HFFc6 (cell line): Measurements from ENCODE around the gene RBM39. TPM values are rescaled to one million over a fixed set of nuclear protein-coding genes. Genes with fewer than 3 reads are reported as not detected.

ENCODE experiments used
- DNase-seq: peaks from one replicate; pipeline ENCODE4 v3.0.0-alpha.2; 2018
- H3K27ac Mint-ChIP-seq: 2 replicates; pipeline ENCODE4 v1.8.0; 2020; ENCODE audit warnings: mild to moderate bottlenecking, mixed read lengths
- H3K27me3 Mint-ChIP-seq: 2 replicates; pipeline ENCODE4 v1.8.0; 2021; ENCODE audit warnings: mild to moderate bottlenecking, moderate library complexity, mixed read lengths; ENCODE audit not compliant: insufficient read depth
- H3K36me3 Mint-ChIP-seq: 2 replicates; pipeline ENCODE4 v1.8.0; 2021; ENCODE audit warnings: low read depth, mixed read lengths
- H3K4me1 Mint-ChIP-seq: 2 replicates; pipeline ENCODE4 v1.8.0; 2020; ENCODE audit warnings: low read depth, mixed read lengths
- H3K4me3 Mint-ChIP-seq: 2 replicates; pipeline ENCODE4 v1.8.0; 2020; ENCODE audit warnings: mild to moderate bottlenecking, moderate library complexity, mixed read lengths
- H3K9me3 Mint-ChIP-seq: 2 replicates; pipeline ENCODE4 v1.8.0; 2020; ENCODE audit warnings: mild to moderate bottlenecking, mixed read lengths
- total RNA-seq, 6 experiments: library from RNA; stranded (reverse); fragmentation: NEBNext Ultra II Directional; extraction: Animal tissue kit (Norgen Biotek cat#: 25700); gene quantifications; 2 replicates in 1 of 6; 3 replicates in 5 of 6; pipeline ENCODE4 v1.2.3, GENCODE V29; 2021
- TF ChIP-seq, protein P1 (sequence below): fragments of 200-600 bp; sonication (generic); IDR thresholded peaks from 2 replicates; pipeline ENCODE4 v1.5.0; 2021; ENCODE audit warnings: antibody characterized with exemption, mild to moderate bottlenecking

RBM39 gene
- total RNA-seq, 6 experiments from 2014 or later: 162 to 198 (median 185) TPM

DNA sequence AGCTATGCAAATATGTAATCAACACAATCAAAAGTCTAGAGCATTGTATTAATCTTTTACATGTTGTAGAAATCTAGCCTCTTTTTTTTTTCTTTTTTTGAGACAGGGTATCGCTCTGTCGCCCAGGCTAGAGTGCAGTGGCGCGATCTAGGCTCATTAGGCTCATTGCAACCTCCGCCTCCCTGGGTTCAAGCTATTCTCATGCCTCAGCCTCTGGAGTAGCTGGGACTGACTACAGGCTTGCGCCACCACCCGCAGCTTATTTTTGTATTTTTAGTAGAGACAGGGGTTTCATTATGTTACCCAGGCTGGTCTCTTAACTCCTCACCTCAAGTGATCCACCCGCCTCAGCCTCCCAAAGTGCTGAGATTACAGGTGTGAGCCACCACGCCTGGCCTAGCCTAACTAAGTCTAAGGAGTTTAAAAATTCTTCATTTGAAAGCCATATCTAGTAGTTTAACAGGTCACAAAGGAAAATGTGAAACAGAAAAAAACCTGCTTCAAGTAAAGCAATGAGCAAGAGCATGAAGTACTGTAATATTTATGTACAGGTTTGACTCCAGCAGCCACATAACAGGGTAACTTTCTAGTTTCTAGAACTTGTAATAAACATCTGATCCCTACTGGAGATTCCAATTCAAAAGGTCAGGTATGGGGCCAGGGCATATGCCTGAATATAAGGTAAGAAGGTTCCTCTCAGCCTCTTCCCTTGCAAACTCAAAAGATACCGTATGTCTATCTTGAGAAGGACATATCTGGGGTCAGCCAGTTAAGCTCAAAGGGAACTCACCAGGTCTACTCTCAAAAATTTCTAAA, 81.7 kb downstream of the RBM39 start:
- no peaks in the 10 kb centered on the region for H3K9me3 Mint-ChIP-seq
- H3K27ac Mint-ChIP-seq: no peak overlapping the region
- DNase-seq: no peak
- peak overlapping the region; percentile 89; the same call in 1 of the 2 replicates for H3K4me3 Mint-ChIP-seq
- peaks cover 22% of the 10 kb centered on the region for H3K36me3 Mint-ChIP-seq
- peaks cover 53% of the 10 kb centered on the region for H3K4me1 Mint-ChIP-seq
- peaks cover 2% of the 10 kb centered on the region for H3K27me3 Mint-ChIP-seq
- TF ChIP-seq, protein P1, sequence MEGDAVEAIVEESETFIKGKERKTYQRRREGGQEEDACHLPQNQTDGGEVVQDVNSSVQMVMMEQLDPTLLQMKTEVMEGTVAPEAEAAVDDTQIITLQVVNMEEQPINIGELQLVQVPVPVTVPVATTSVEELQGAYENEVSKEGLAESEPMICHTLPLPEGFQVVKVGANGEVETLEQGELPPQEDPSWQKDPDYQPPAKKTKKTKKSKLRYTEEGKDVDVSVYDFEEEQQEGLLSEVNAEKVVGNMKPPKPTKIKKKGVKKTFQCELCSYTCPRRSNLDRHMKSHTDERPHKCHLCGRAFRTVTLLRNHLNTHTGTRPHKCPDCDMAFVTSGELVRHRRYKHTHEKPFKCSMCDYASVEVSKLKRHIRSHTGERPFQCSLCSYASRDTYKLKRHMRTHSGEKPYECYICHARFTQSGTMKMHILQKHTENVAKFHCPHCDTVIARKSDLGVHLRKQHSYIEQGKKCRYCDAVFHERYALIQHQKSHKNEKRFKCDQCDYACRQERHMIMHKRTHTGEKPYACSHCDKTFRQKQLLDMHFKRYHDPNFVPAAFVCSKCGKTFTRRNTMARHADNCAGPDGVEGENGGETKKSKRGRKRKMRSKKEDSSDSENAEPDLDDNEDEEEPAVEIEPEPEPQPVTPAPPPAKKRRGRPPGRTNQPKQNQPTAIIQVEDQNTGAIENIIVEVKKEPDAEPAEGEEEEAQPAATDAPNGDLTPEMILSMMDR: no peak

DNA sequence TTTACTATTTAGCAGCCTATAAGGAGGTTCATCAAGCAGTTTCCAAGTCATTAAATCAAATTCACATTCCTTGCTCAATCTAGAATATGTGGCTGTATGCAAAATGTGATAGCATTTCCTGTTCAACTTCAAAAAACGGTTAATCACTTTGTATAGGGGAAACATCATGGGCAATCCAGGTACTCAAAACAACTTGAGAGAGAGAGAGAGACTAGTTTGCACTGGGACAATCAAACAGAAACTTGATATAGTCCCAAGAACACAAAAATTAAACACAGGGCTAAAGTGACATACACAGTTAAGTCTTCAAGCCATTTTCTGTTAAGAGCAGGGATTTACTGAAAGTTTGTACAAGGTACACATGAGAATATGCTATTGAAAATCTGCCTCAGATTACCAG, 84.8 kb downstream of the RBM39 start:
- H3K27me3 Mint-ChIP-seq: no peaks in the 10 kb centered on the region
- H3K36me3 Mint-ChIP-seq: 0 out of 2 replicates have a peak, but pooled peaks cover under 1% of the 10 kb centered on the region
- no peak overlapping the region for H3K27ac Mint-ChIP-seq
- H3K4me1 Mint-ChIP-seq: peaks cover 37% of the 10 kb centered on the region
- no peaks in the 10 kb centered on the region for H3K9me3 Mint-ChIP-seq
- DNase-seq: no peak
- H3K4me3 Mint-ChIP-seq: no peak overlapping the region
- TF ChIP-seq, protein P1: no peak

DNA sequence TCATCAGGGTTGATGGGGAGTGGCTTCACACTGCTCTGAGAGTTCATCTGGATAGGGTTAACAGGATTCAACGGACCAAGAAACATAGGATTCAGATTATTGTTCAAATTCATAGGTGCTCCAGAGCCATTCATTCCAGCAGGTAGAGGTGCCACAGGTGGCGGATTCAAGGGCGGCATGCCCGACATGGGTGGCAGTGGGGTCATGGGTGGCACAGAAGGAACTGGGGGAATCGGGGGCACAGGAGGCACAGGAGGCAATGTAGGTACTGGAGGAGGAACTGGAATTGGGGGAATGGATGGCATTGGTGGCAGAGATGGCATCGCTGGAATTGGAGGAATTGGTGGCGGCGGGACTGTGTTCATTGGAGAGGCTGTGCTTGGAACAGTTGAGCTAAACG, 87.6 kb downstream of the RBM39 start:
- Mint-ChIP-seq H3K9me3 (no peaks in the 10 kb centered on the region), H3K27me3 (no peaks in the 10 kb centered on the region), H3K4me1 (peaks cover 29% of the 10 kb centered on the region), H3K27ac (no peak overlapping the region), H3K36me3 (peaks cover 8% of the 10 kb centered on the region; the same call in 1 of the 2 replicates), H3K4me3 (no peak overlapping the region)
- TF ChIP-seq, protein P1: no peak
- no peak for DNase-seq

DNA sequence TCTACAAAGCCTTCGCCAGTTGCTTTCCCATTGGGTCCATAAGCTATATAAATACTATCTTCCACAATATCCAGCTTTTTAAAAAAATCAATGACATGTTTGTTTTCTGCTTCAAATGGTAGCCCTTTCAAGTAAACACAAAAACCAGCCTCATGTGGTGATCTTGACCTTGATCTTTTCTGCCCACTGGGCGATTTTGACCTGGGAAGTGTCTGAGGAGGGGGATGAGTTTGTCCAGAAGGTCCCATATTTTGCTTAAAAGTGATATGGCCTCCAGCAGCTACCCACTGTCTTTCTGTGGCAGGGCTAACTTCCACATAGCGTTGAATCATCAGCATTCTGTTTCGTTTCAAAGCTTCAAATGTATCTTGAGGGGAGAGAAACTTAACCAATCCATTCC, 88.2 kb downstream of the RBM39 start:
- TF ChIP-seq, protein P1: no peak
- Mint-ChIP-seq H3K27ac (no peak overlapping the region), H3K27me3 (no peaks in the 10 kb centered on the region), H3K36me3 (peaks cover 8% of the 10 kb centered on the region; the same call in 1 of the 2 replicates), H3K9me3 (no peaks in the 10 kb centered on the region), H3K4me1 (peaks cover 29% of the 10 kb centered on the region), H3K4me3 (no peak overlapping the region)
- no peak for DNase-seq

Other genes with a start within 250 kb of the RBM39 start
- gene C20orf173, start 212.6 kb downstream of the RBM39 start, total RNA-seq: not detected
- gene ERGIC3, start 200.2 kb downstream of the RBM39 start, total RNA-seq: 100 to 1,000 TPM; 231 to 275 (median 239) TPM
- gene SPAG4, start 126.4 kb downstream of the RBM39 start, total RNA-seq: 1 to 10 TPM; 2.2 to 3.6 (median 2.8) TPM
- gene CPNE1, start 77.4 kb downstream of the RBM39 start, total RNA-seq: 100 to 1,000 TPM; 200 to 230 (median 213) TPM
- 10 to 100 TPM; 61.5 to 85.3 (median 78.7) TPM for gene RBM12, start 77.4 kb downstream of the RBM39 start, total RNA-seq
- gene NFS1, start 42.9 kb downstream of the RBM39 start, total RNA-seq: 10 to 100 TPM; 28.6 to 40.6 (median 34.6) TPM
- 100 to 1,000 TPM; 158 to 236 (median 195) TPM for gene ROMO1, start 42.9 kb downstream of the RBM39 start, total RNA-seq
- 10 to 100 TPM; 31.5 to 40.9 (median 36.2) TPM for gene PHF20, start 29.8 kb upstream of the RBM39 start, total RNA-seq
- 10 to 100 TPM; 76.7 to 97.0 (median 82.8) TPM for gene SCAND1, start 212.2 kb upstream of the RBM39 start, total RNA-seq
- 1 to 10 TPM; 1.4 to 2.9 (median 2.3) TPM for gene CNBD2, start 226.3 kb upstream of the RBM39 start, total RNA-seq